Bronchial epithelial cell (primary cell): Measurements from ENCODE around the gene ARHGAP11B.
"Not testable (repeated sequence)": the region's sequence is repeated elsewhere in the genome, so short reads cannot be mapped to it uniquely, and the experiment has no call there.

ENCODE experiments used
- DNase-seq: peaks from one replicate; pipeline ENCODE4 v3.0.0-alpha.2; 2010; ENCODE audit warnings: low read depth
- FAIRE-seq: peaks from 2 replicates; lab custom pipeline; 2011; peaks lifted over from hg19 to GRCh38; lab: Jason Lieb, UNC
- H3K27me3 ChIP-seq: 2 replicates; pipeline ENCODE4 v1.5.1; 2011; ENCODE audit warnings: low read length; ENCODE audit not compliant: control insufficient read depth, insufficient read depth
- H3K36me3 ChIP-seq: 2 replicates; pipeline ENCODE4 v1.5.1; 2011; ENCODE audit warnings: low read length; ENCODE audit not compliant: control insufficient read depth, insufficient read depth
- H3K4me3 ChIP-seq: 2 replicates; pipeline ENCODE4 v1.5.1; 2011; ENCODE audit warnings: mild to moderate bottlenecking, low read depth, low read length, control low read depth
- CTCF ChIP-seq: IDR thresholded peaks from 2 replicates; pipeline ENCODE4 v1.5.1; 2011; ENCODE audit warnings: mild to moderate bottlenecking, moderate library complexity, low read length, control low read depth, inconsistent platforms; ENCODE audit not compliant: insufficient read depth, severe bottlenecking

ARHGAP11B gene

GRCh38 chr15:30650012-30650929 is 24.3 kb downstream of the ARHGAP11B start:
- Histone ChIP-seq H3K27me3 (no peaks in the 10 kb centered on the region), H3K36me3 (no peaks in the 10 kb centered on the region), H3K4me3 (no peak overlapping the region)
- no peak for TF ChIP-seq CTCF
- FAIRE-seq = no peak
- peak; percentile 50 for DNase-seq

GRCh38 chr15:30661154-30661553 is 35.2 kb downstream of the ARHGAP11B start:
- not testable (repeated sequence) for H3K36me3 ChIP-seq, FAIRE-seq
- peak; percentile 29 for DNase-seq

DNA sequence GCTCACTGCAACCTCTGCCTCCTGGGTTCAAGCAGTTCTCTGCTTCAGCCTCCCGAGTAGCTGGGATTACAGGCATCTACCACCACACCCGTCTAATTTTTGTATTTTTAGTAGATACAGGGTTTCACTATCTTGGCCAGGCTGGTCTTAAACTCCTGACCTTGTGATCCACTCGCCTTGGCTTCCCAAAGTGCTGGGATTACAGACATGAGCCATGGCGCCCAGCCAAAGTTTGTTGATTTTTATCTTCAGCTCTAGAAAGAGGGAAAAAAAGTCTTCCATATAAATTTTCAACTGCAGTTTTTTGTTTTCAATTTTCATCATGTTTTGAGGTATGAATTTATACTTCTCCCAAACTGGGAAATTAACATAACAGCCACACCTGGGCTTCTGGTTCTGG is 43.7 kb downstream of the ARHGAP11B start:
- H3K27me3 ChIP-seq, H3K36me3 ChIP-seq, FAIRE-seq, H3K4me3 ChIP-seq, DNase-seq: not testable (repeated sequence)

More at GRCh38 chr15:30661154-30661553, 35.2 kb downstream of the ARHGAP11B start:
- peak; percentile 22 for TF ChIP-seq CTCF
- H3K4me3 ChIP-seq, H3K27me3 ChIP-seq: not testable (repeated sequence)

GRCh38 chr15:30670056-30670455 is 44.1 kb downstream of the ARHGAP11B start:
- H3K36me3 ChIP-seq = no peaks in the 10 kb centered on the region
- no peaks in the 10 kb centered on the region for H3K27me3 ChIP-seq
- no peak overlapping the region for H3K4me3 ChIP-seq
- DNase-seq = no peak
- no peak for TF ChIP-seq CTCF
- FAIRE-seq = peak; percentile 40

DNA sequence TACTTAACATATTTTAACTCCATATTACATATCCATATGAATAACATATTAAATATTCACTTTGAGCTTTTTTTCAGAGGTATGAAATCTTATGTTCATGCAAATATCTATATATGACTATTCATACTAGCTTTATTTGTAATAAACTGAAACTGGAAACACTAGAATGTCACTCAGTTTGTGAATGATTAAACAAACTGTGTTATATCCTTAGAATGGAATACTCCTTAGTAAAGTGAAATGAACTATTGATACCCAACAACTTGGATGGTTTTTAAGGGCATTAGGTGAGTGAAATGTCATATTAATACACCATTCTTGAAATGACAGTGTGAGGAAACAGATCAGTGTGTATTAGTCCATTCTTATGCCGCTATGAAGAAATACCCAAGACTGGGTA is 45.4 kb downstream of the ARHGAP11B start:
- TF ChIP-seq CTCF = no peak
- Histone ChIP-seq H3K4me3 (no peak overlapping the region), H3K36me3 (no peaks in the 10 kb centered on the region), H3K27me3 (no peaks in the 10 kb centered on the region)
- no peak for DNase-seq
- no peak for FAIRE-seq

GRCh38 chr15:30675126-30675525 is 49.2 kb downstream of the ARHGAP11B start:
- Histone ChIP-seq H3K27me3 (no peaks in the 10 kb centered on the region), H3K36me3 (no peaks in the 10 kb centered on the region), H3K4me3 (no peak overlapping the region)
- no peak for TF ChIP-seq CTCF
- DNase-seq = no peak
- FAIRE-seq = no peak

- not testable (repeated sequence) for DNase-seq, H3K36me3 ChIP-seq, H3K4me3 ChIP-seq, H3K27me3 ChIP-seq, FAIRE-seq
Measured at GRCh38 chr15:30675891-30676290, 50.0 kb downstream of the ARHGAP11B start.

DNA sequence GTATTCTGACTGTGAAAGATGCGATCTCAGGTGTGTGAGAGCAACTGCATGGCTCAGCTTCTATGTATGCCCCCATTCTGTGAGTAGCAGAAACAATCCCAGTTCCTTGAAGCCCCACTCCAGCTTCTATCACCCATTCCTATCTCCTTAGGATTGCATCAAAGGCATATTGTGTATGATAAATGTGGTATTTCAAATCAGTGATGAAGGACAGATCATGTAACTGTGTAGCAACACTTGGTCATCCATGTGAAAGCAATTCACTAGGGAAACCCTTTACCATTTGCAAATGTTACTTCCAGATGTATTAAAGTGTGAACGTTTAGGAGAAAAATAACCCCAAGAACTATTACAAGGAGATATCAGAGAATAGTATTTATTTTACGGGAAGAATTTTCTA is 55.1 kb downstream of the ARHGAP11B start:
- peak; percentile 77 for FAIRE-seq
- H3K4me3 ChIP-seq, H3K36me3 ChIP-seq, DNase-seq, H3K27me3 ChIP-seq: not testable (repeated sequence)

DNA sequence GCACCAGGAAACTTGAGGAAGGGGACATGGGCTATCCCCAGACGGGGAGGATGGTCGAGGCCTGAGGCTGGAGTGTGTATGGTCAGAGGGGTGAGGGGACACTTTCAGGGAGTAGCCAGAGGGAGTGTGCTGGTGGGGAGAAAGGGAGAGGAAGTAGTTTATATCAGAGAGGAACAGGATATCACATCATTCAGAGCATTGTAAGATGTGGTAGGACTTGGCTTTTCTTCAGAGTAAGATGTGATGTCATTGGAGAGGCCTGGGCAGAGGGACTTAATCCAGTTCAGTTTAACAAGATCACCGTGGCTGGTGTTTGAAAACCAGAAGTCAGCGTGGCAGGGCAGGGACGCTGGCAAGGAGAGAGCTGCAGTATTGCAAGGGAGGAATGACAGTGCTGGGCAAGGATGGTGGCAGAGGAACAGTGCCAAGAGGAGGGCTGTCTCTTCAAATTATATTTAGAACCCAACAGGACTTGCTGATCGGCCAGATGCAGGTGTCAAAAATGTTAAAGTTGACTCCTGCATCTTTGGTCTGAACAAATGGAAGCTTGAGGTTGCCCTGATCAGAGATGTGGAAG is 59.9 kb downstream of the ARHGAP11B start:
- H3K36me3 ChIP-seq, H3K4me3 ChIP-seq, DNase-seq, H3K27me3 ChIP-seq, FAIRE-seq: not testable (repeated sequence)
